WERI-Rb-1 (cell line): Measurements from ENCODE around the gene FARP2.
"Not testable (repeated sequence)": the region's sequence is repeated elsewhere in the genome, so short reads cannot be mapped to it uniquely, and the experiment has no call there.

Source experiments
- DNase-seq: peaks from one replicate; pipeline ENCODE4 v3.0.0-alpha.2; 2020
- H3K27ac ChIP-seq: fragments of 250-450 bp; sonication (Bioruptor Pico); 2 replicates; pipeline ENCODE4 v1.5.1; 2020; ENCODE audit warnings: mild to moderate bottlenecking, moderate library complexity
- H3K27me3 ChIP-seq: fragments of 250-450 bp; sonication (Bioruptor Pico); 2 replicates; pipeline ENCODE4 v1.5.1; 2021; ENCODE audit warnings: mild to moderate bottlenecking, low read depth, moderate library complexity; ENCODE audit not compliant: insufficient read depth, severe bottlenecking
- H3K36me3 ChIP-seq: fragments of 250-450 bp; sonication (Bioruptor Pico); 2 replicates; pipeline ENCODE4 v1.5.1; 2020; ENCODE audit warnings: mild to moderate bottlenecking, moderate library complexity
- H3K4me3 ChIP-seq: 2 replicates; pipeline ENCODE4 v1.5.1; 2011; ENCODE audit warnings: low read depth, mild to moderate bottlenecking, control low read depth, low read length
- H3K9me3 ChIP-seq: fragments of 250-450 bp; sonication (Bioruptor Pico); 2 replicates; pipeline ENCODE4 v1.5.1; 2021; ENCODE audit warnings: mild to moderate bottlenecking, moderate library complexity; ENCODE audit not compliant: severe bottlenecking
- CTCF ChIP-seq: IDR thresholded peaks from 2 replicates; pipeline ENCODE4 v1.5.1; 2011; ENCODE audit warnings: low read depth, mild to moderate bottlenecking, control low read depth, inconsistent platforms, low read length

Gene FARP2

DNA sequence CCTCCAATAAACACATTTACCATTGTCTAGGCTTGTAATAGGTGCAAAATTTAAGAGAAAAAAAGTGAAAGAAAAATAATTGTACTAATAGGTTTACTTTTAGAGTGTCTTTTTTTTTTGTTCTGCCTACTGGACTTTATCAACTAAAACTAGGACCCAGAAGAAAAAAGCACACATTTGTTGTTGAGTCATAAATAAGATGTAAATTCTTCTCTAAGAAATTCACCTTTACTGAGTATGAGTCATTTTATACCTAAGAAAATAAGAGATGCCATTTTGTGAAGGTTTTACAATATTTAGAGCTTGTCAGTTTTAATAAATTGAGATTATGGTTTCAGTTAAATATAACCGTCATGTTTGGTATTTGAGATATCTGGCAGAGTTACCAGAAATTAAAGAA, 19.2 kb downstream of the FARP2 start:
- no peak overlapping the region for H3K4me3 ChIP-seq
- peaks cover 44% of the 10 kb centered on the region for H3K36me3 ChIP-seq
- H3K27me3 ChIP-seq, result no peaks in the 10 kb centered on the region
- H3K9me3 ChIP-seq, result peaks cover 5% of the 10 kb centered on the region
- H3K27ac ChIP-seq, result peak overlapping the region; percentile 90
- DNase-seq, result no peak
- TF ChIP-seq CTCF, result no peak

DNA sequence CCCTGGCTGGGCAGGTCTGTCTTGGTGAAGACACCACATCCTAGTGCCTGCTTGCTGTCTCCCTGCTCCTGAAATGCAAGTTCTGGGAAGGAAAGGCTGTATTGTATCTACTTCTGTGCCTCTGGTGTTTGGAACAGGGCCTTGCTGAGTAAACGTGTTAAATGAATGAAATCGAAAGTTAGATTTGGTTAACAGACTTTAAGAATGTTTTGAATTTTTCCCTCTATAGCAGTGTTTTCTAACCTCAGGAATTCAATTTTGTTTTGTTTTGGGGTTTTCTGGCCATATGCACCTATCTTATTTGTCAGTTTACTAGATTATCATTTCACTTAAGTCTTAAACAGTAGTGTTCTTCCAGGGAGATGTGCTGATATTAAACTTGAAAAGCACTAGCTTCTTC, 20.7 kb downstream of the FARP2 start:
- no peak for TF ChIP-seq CTCF
- Histone ChIP-seq H3K36me3 (peaks cover 43% of the 10 kb centered on the region), H3K4me3 (no peak overlapping the region), H3K27ac (peak overlapping the region; percentile 50), H3K27me3 (no peaks in the 10 kb centered on the region), H3K9me3 (peaks cover 5% of the 10 kb centered on the region)
- no peak for DNase-seq

- peaks cover 56% of the 10 kb centered on the region for H3K36me3 ChIP-seq
- no peak for TF ChIP-seq CTCF
- no peaks in the 10 kb centered on the region for H3K27me3 ChIP-seq
- no peak overlapping the region for H3K27ac ChIP-seq
- DNase-seq, result no peak
- H3K4me3 ChIP-seq, result no peak overlapping the region
- H3K9me3 ChIP-seq, result peaks cover 5% of the 10 kb centered on the region
These were observed 22.7 kb downstream of the FARP2 start for GRCh38 chr2:241378816-241379215.

GRCh38 chr2:241379481-241380480, 23.7 kb downstream of the FARP2 start:
- no peak for TF ChIP-seq CTCF
- Histone ChIP-seq H3K9me3 (peaks cover 5% of the 10 kb centered on the region), H3K36me3 (peaks cover 48% of the 10 kb centered on the region), H3K27ac (no peak overlapping the region), H3K4me3 (no peak overlapping the region), H3K27me3 (no peaks in the 10 kb centered on the region)
- DNase-seq, result no peak

DNA sequence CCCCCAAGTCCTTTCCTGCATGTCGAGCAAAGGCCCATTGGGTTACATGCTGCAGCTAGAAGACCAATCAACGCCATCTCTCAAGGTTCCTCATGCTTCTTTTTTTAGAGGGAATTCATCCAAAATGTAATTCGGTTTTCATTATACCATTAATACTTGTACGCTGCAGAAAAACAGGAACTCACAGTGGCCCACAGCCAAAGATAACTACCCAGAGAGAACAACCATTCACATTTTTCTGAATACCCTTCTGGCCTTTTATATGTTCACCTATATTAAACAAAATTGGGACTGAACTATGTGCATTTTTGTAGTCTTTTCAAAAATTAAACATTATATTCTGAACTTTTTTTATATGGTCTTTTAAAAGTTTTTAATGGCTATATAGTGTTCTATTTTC, 25.8 kb downstream of the FARP2 start:
- Histone ChIP-seq H3K27ac (no peak overlapping the region), H3K27me3 (no peaks in the 10 kb centered on the region), H3K36me3 (peaks cover 27% of the 10 kb centered on the region), H3K4me3 (no peak overlapping the region), H3K9me3 (peaks cover under 1% of the 10 kb centered on the region)
- no peak for TF ChIP-seq CTCF
- no peak for DNase-seq

DNA sequence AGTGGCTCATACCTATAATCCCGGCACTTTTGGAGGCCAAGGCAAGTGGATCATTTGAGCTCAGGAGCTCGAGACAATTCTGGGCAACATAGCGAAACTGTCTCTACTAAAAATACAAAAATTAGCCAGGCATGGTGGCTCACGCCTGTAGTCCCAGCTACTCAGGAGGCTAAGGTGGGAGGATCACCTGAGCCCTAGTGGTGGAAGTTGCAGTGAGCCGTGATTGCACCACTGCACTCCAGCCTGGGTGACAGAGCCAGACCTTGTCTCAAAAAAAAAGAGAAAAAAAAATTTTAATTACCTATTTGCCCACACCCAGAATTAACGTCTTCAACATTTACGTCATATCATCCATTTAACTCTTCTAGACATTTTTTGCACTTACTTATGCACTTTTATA, 29.4 kb downstream of the FARP2 start:
- H3K27ac ChIP-seq, result peak overlapping the region; percentile 66
- H3K4me3 ChIP-seq, H3K9me3 ChIP-seq, H3K27me3 ChIP-seq, DNase-seq: not testable (repeated sequence)
- peaks cover 44% of the 10 kb centered on the region for H3K36me3 ChIP-seq
